Left kidney (tissue), 8 donors: ENCODE results near the gene AKAP14. TPM values are rescaled to one million over a fixed set of nuclear protein-coding genes. Genes with fewer than 3 reads are reported as not detected.
"Not testable (repeated sequence)": the region's sequence is repeated elsewhere in the genome, so short reads cannot be mapped to it uniquely, and the experiment has no call there.

Source experiments
- DNase-seq: peaks from one replicate; pipeline ENCODE4 v3.0.0-alpha.2; 2013
- long read RNA-seq, 8 donors: transcript quantifications; one replicate each; lab custom pipeline, GENCODE V29; 2026
- polyA plus RNA-seq: library from polyadenylated mRNA; unstranded; fragments of 120-200 nt; gene quantifications from one replicate; pipeline ENCODE4 v1.2.1, GENCODE V29; 2013; ENCODE audit not compliant: insufficient read length

Gene AKAP14
- polyA plus RNA-seq: 0.55 TPM
- long read RNA-seq, donor 1, partial matches to known transcripts: 91 of 91 reads
- long read RNA-seq, donor 1, other reads (novel, unspliced or antisense): 0 of 91 reads
- long read RNA-seq, donor 2, partial matches to known transcripts: 83 of 83 reads
- long read RNA-seq, donor 2, other reads (novel, unspliced or antisense): 0 of 83 reads
- long read RNA-seq, donor 3: 0 reads
- long read RNA-seq, donor 4: 0 reads
- long read RNA-seq, donor 5, partial matches to known transcripts: 79 of 94 reads
- long read RNA-seq, donor 5, other reads (novel, unspliced or antisense): 15 of 94 reads
- long read RNA-seq, donor 6: 0 reads
- long read RNA-seq, donor 7: 0 reads
- long read RNA-seq, donor 8: 0 reads

DNA sequence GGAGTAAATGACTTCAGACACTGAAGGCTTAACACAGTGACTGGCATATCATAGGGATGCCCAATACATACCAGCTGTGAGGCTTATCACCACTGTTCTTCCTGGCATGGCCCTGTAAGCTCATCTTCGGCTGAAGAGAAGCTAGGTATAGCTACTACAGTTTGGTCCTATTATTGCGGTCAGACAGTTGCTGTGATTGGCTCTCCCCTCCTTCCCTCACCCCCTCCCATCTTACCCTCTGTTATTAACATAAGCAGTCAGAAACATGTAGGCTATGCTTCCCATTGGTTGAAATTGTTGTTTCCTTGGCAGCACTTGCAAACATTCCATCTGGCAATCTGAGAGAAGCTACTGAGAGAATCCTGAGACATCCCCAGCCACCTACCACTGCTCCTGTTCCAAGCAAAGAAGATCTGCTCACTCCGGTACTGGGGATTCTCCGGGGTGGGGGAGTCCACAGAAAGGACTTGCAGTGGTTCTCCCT is at the start of gene AKAP14:
AKAP14 (plus strand) TSS at position 51 of the 484 bp plus-strand sequence. CDS start 7,331 bp downstream, outside the sequence.
- no peak for DNase-seq

DNA sequence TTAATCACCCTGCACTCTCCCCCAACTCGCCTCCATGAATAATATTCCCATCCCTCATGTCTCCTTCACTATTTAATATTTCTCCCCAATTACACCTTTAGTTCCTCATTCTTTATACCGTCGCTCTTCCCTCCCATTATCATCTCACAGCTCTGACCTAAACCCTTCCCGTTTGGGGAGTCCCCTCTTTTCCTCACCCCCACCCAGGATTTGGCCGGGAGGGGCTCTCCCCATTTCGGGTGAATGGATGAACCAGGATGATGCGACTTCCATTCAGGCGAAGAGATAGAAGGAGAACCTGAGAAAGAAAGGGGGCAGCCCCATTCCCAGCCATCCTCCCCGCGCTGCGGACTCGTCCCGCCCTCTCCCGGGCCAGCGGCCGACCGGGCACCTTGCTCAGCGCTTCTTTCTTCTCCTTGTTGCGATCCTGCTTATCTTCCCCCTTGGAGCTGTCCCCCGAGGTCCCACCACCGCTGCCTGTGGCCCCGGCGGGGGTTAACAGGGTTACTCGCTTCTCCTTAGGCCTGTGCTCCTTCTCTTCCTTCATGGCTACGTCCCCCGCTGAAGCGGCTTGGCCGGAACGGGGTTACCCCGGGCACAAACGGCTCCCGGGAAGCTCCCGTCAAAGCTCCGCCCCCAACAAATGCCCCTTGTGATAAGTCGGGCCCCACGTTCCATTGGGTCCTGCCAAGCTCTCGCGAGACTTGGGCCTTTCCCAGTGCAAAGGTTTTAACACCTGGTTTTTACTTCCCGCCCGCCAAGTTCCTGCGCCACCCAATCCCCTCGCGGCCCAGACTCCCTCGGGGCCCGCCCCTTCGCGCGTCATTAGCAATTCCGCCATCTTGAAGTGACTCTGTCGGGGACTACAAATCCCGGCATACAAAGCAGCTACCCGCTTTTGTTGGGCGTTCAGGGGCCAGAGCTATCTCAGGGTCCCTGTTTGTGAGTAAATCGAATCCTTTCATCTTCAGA is 43.0 kb upstream of the AKAP14 start, which contains the start of gene UPF3B:
UPF3B (minus strand) TSS at position 582 of the 972 bp plus-strand sequence; CDS start at position 547, 35 bp downstream.
- DNase-seq: peak; percentile 94

DNA sequence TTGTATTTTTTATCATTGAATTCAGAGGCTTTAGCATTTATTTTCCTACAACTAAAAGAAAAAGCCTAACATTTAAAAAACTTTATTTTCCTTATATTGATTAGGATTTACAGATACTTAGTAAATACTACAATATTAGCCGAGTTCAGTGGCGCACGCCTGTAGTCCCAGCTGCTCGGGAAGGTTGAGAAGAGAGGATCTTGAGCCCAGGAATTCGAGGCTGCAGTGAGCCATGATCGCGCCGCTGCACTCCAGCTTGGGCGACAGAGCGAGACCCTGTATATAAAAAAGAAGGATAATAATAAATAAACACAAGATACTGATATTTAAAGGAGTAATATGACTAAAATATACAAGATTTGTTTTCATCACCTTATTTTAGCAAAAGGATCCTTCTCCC is 42.2 kb upstream of the AKAP14 start:
- DNase-seq: no peak

DNA sequence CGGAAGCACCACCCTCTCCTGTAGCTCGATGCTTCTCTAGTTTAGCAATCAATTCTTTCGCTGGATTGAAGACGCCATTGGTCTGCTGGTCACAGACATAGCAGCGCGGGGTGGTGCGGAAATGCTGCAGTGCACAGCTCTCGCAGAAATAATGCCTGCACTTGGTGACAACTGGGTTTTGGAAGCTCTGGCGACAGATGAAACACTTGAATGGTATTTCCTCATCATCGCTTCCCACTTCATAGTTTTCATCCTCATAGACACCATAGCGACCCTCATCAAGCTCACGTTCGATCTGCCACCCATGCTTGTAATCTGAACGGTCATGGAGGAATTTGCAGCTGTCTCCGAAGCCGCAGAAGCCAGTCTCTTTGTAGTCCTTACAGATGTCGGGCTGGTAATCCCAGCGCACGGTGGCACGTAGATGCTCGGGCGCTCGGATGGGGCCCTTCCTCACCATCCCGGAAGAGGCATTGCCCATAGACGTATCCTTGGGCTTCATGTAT is 25.0 kb upstream of the AKAP14 start:
- no peak for DNase-seq

DNA sequence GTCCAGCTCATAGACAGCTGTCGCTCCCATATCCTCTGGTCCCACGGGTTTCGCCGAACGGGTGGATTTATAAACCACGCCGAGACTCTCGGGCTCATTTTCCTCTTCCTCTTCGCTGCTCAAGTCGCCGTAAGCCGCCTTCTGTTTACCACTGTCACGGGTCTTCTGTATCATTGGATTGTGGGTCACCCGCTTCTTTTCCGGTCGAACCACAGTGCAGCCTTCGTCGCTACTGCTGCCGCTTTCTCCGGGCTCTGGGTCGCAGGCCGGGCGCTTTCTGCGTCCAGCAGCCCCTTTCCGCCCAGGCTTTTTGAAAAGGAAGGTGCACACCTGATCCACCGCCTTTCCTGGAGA is 24.5 kb upstream of the AKAP14 start:
- DNase-seq: no peak

DNA sequence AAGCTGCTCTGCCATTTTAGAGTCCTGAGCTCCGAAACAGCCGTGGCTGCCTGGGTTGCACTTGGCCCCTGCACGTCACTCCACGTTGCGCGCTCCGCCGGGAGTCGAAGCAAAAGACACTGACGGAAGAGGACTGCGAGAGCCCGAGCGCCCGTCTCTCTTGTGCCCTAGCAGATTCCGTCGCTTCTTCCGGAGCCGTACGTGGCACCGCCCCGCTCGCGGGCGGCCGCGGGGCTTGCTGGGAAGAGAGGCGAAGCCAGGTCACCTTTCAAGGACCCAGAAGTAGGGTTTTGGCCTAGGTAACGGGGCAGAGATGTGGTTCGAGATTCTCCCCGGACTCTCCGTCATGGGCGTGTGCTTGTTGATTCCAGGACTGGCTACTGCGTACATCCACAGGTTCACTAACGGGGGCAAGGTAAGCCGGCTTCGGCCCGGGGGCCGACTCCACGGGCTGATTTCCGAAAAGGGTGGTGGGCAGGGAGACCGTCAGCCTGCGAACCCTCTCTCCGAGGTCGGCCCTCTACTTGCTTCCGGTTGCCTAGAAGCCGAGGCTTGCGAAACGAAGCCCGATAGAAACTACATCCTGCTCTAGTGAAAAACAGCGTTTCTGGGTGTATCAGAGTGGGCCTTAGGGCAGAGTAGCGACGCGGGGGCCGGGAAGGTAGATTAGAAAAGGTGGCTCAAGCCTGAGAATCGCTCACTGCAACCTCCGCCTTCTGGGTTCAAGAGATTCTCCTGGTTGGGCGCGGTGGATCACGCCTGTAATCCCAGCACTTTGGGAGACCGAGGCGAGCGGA is 23.9 kb upstream of the AKAP14 start, which contains the start of the genes NDUFA1 and RNF113A:
NDUFA1 (plus strand) TSS at position 234 of the 797 bp plus-strand sequence; CDS start at position 314, 80 bp downstream.
RNF113A (minus strand) TSS at position 135 of the 797 bp plus-strand sequence; CDS start at position 15, 120 bp downstream.
- DNase-seq: peak; percentile 79

DNA sequence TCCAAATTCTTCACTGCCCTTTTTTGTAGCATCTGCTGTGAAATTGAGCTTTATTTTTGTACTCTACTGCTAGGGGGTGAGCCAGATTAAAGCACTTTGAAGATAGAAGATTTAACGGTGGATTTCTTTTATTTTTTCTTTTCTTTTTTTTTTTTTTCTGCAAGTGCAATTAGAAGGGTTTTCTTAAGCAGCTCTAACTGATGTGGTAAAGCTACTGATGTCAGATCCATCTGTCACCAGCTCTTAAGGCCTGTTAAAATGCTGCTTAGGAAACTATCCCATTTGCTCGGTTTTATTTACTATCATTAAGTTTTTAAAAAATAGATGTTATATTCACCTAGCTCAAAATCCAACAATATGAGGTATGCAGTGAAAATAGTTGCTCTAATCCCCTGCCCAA is 17.0 kb upstream of the AKAP14 start:
- DNase-seq: no peak

DNA sequence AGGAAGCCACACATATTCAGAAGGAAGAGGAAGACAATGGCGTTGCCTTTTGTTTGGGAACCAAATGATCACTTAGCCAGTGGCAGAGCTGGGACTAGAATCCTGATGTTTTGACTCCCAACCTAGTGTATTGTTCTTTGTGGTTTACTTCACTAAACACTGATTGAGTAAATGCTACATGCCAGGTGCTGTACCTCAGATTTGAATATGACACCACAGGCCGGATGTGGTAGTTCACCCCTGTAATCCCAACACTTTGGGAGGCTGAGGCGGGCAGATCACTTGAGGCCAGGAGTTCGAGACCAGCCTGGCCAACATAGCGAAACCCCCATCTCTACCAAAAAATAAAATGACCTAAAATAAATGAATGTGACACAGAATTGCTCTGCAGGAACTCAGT is 15.6 kb upstream of the AKAP14 start:
- no peak for DNase-seq

DNA sequence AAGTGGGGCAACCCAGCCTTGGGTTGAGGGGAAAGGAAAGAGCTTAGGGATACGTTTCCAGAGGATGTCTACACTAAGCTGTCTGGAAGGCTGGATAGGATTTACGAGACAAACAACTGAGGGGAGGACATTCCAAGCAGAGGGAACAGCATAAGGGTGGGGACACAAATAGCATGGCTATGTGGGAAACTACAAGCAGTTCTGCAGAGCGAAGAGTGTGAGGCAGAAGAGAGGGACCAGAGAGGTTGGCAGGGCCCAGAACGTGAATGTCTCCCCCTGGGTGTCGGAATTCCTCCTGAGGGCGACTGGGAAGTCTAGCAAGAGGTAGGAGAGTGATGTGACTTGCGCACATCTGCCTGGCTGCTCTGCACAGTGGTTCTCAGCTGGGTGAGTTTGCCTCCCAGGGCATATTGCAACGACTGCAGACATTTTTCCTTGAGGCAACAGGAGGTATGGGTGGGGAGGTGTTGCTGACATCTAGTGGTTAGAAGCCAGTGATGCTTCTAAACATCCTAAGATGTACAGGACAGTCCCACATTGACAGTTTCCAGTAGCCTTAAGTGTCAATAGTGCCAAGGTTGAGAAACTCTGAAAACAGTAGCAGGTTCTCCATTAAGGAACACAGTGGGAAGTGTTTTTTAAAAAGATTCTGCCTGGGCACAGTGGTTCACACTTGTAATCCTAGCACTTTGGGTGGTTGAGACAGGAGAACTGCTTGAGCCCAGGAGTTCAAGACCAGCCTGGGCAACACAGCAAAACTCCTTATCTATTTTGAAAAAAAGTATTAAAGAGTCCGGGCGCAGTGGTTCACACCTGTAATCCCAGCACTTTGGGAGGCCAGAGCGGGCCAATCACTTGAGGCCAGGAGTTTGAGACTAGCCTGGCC is 14.9 kb upstream of the AKAP14 start:
- no peak for DNase-seq

DNA sequence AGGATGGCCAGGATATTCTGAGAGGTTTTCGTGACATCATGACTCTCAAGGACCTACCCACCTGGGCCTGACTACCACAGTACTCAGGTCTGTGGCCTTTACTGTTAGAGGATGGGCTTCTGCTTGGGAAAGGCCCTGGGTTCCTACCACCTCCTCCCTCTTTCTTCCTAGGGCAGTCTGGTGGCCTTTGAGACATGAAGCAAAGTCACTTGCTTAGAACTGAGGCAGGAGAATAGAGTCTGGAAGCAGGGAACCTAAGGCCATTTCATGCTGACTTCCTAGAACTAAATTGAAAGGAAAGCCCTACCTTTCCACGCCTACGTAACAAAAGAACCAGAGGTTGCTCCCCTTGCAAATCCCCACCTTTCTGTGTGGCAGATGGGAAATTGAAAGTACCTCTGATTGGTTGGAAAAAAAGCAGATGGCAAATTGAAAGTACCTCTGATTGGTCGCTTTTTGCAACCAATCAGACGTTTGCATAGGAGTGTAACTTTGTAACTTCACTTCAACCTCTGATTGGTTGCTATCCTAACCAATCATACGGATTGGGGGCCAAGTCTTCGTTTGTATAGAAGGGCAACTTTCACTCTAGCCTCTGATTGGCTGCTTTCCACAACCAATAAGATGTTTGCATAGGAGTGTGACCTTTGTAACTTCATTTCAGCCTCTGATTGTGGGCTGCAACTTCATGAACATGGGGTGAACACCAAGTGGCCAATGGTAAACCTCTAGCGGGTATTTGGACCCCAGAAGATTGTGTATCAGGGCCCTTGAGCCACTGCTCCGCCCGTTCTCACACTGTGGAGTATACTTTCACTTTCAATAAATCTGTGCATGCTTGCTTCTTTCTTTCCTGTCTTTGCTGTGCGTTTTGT is 9.9 kb upstream of the AKAP14 start:
- no peak for DNase-seq

DNA sequence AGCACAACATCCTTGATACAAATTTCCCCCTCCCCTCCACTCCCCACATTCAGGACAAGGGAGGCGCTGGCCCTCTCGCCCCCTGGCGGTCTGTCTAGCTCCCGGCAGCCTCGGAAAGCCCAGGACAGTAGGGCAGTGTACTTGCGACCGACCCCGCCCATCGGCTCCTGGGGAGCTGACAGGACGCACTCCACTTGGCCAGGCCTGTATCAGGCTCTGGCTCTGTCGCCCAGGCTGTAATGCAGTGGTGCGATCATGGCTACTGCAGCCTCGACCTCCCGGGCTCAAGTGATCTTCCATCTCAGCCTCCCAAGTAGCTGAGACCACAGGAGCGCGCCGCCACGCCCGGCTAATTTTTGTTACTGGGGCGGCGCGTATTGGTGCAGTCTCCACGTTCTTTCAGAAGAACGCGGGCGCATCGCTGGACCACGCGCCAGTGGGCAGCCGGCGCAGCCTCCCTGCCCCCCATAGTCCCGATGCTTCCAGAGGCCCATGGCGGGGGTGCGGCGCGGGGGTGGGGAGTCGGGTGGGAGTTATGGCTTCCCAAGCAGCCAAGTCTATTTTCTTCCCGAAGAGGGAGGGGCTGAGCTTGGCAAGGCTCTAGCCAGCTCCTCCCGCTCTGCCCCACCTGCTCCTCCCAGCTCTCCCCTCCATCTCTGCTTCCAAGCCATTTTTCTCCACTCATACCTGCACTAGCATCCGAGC is 7.8 kb upstream of the AKAP14 start:
- no peak for DNase-seq

DNA sequence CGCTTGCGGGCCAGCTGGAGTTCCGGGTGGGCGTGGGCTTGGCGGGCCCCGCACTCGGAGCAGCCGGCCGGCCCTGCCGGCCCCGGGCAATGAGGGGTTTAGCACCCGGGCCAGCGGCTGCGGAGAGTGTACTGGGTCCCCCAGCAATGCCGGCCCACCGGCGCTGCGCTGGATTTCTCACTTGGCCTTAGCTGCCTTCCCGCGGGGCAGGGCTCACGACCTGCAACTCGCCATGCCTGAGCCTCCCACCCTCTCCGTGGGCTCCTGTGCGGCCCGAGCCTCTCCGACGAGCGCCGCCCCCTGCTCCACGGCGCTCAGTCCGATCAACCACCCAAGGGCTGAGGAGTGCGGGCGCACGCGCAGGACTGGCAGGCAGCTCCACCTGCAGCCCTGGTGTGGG is 5.1 kb upstream of the AKAP14 start:
- not testable (repeated sequence) for DNase-seq

DNA sequence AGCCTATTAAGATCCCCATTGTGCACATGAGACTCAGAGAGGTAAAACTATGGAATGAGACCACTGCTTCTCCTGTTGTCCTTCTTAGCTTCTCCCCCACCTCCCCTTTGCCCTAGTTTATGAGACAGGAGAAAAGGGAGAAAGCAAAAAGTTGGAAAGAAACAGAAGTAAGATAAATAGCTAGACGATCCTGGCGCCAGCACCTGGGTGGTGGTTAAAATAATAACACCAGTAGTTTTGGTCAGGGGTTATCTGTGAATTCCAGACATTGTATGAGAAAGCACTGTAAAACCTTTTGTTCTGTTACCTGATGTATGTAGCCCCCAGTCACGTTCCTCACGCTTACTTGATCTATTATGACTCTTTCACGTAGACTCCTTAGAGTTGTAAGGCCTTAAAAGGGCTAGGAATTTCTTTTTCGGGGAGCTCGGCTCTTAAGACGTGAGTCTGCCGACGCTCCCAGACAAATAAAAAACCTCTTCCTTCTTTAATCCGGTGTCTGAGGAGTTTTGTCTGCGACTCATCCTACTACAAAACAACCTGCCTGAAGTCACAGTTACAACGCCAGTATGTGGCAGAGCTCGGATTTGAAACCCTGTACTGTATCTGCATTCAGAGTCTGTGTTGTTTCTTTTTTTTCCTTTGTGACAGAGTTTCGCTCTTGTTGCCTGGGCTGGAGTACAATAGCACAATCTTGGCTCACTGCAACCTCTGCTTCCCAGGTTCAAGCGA is 3.6 kb upstream of the AKAP14 start:
- DNase-seq: not testable (repeated sequence)

DNA sequence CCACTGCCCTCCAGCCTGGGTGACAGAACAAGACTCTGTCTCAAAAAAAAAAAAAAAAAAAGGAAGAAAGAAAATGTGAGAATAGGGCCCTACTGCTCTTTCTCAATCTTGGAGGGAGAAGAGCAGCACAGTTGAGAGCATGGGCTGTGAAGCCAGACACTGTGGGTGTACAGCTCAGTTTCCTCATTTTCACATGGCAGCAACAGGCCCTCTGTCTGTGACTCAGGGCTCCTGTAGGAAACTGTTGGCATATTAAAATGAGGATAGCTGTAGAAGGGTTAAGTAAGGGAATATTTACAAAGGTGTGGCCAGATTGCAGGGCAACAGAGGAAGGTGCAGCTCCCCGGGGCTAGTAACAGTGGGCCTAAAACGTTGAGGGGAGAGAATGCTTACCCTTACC is 3.4 kb downstream of the AKAP14 start:
- DNase-seq: no peak

DNA sequence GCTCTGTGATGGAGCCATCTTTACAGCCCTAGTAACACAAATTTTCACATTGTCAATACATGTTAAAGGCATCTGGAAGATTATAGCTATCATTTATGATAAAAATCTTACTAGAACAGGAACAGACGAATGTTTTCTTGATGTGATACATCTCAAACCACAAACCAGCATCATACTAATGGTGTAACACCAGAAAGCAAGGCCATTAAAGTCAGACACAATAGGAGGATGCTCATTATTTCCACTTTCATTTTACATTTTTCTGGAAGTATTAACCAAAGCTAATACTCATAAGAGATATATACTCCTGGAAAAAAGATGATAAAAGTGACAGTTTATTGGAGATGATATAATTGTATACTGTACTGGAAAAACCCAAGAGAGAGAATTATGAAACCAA is 5.3 kb downstream of the AKAP14 start:
- DNase-seq: no peak

DNA sequence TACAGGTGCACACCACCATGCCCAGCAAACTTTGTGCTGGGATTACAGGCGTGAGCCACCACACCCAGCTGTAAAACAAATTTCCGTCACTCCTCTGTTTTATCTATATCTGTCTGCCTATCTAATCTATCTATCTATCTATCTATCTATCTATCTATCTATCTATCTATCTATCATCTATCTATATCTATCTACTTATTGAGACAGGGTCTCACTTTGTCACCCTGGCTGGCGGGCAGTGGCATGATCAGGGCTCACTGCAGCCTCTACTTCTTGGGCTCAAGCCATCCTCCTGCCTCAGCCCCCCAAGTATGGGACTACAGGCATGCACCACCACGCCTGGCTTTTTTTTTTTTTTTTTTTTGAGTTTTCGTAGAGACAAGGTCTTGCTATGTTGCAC is 20.6 kb downstream of the AKAP14 start:
- no peak for DNase-seq

DNA sequence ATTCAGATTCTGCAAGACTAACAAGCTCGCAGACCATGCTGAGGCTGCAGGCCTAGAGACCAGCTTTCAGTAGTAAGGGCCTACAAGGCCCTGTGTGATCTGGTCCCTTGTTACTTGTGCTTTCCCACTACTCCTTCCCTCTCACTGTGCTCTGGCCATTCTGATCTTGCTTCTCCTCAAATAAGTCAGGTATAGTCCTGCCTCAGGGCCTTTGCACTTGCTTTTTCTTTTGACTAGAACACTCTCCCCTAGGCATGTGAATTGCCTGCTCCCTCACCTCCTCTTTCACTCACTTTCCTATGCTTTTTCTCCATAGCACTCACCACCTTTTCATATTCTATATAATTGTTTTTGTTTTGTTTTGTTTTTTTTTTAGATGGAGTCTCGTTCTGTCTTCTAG is 22.2 kb downstream of the AKAP14 start:
- no peak for DNase-seq
